Measurements from ENCODE around the gene MIER1.

Gene MIER1

DNA sequence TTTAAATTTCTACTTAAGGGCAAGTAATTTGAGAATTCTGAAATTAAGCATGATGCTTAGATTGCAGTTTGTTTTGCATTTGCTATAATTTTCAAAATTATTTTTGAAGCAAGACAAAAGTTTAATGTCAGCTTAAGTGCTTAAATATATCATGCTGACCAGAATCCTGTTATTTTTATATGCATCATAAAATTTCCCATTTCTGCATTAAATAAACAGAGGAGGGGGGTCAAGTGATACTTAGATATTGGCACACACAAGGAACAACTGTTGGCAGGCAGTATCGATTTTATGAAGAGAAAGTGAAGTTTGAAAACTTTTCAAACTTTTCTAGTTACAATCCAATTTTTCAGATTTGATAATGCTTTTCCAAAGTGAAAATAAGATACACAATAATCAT, 61.0 kb downstream of the MIER1 start:
- Histone ChIP-seq H2AFZ (ENCODE audit: low read depth) (no peak overlapping the region), H3K4me3 (IDR thresholded peaks at IDR 0.05; ENCODE audit: insufficient read depth, low read depth, low read length) (no peak overlapping the region), H3K27ac (no peak overlapping the region), H3K27me3 (ENCODE audit: insufficient read depth, low read depth) (no peaks in the 10 kb centered on the region), H4K20me1 (ENCODE audit: insufficient read depth) (peaks cover 6% of the 10 kb centered on the region; the same call in 1 of the 2 replicates), H3K9ac (no peak overlapping the region), H3K4me2 (no peak overlapping the region), H3K4me1 (ENCODE audit: low read depth, poor library complexity, severe bottlenecking) (peaks cover 60% of the 10 kb centered on the region), H3K36me3 (ENCODE audit: insufficient read depth) (peaks cover 9% of the 10 kb centered on the region; the same call in 1 of the 2 replicates), H3K79me2 (ENCODE audit: insufficient read depth, low read depth) (peaks cover 5% of the 10 kb centered on the region; the same call in 1 of the 2 replicates)
- TF ChIP-seq, protein P1, sequence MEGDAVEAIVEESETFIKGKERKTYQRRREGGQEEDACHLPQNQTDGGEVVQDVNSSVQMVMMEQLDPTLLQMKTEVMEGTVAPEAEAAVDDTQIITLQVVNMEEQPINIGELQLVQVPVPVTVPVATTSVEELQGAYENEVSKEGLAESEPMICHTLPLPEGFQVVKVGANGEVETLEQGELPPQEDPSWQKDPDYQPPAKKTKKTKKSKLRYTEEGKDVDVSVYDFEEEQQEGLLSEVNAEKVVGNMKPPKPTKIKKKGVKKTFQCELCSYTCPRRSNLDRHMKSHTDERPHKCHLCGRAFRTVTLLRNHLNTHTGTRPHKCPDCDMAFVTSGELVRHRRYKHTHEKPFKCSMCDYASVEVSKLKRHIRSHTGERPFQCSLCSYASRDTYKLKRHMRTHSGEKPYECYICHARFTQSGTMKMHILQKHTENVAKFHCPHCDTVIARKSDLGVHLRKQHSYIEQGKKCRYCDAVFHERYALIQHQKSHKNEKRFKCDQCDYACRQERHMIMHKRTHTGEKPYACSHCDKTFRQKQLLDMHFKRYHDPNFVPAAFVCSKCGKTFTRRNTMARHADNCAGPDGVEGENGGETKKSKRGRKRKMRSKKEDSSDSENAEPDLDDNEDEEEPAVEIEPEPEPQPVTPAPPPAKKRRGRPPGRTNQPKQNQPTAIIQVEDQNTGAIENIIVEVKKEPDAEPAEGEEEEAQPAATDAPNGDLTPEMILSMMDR (conservative IDR thresholded peaks at IDR 0.05; ENCODE audit: low read depth, low read length), result no peak

DNA sequence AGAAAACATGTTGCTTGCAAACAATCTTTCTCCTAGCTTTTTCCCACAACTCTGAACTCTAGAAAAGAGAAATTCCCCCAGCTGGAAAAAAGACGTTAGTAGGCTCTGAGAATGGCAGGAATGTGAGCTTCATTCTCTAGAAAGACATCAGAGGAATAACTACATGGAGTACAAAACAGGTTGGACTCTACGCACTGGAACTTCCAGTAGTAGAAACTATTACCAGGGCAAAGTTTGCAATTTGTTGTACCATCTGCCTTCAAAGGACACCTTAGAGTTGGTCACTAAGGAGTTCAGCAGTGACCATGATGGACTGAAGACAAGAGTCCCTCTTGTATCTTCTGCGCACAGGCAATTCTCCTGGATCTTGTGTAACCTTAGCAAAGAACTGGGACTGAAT, 68.3 kb downstream of the MIER1 start:
- TF ChIP-seq, protein P1 (conservative IDR thresholded peaks at IDR 0.05; ENCODE audit: low read depth, low read length), result no peak
- Histone ChIP-seq H4K20me1 (ENCODE audit: insufficient read depth) (no peaks in the 10 kb centered on the region), H3K9ac (no peak overlapping the region), H3K27ac (no peak overlapping the region), H3K4me3 (IDR thresholded peaks at IDR 0.05; ENCODE audit: insufficient read depth, low read depth, low read length) (no peak overlapping the region), H3K4me2 (no peak overlapping the region), H3K36me3 (ENCODE audit: insufficient read depth) (no peaks in the 10 kb centered on the region), H3K4me1 (ENCODE audit: low read depth, poor library complexity, severe bottlenecking) (peaks cover 4% of the 10 kb centered on the region), H2AFZ (ENCODE audit: low read depth) (no peak overlapping the region), H3K79me2 (ENCODE audit: insufficient read depth, low read depth) (no peaks in the 10 kb centered on the region), H3K27me3 (ENCODE audit: insufficient read depth, low read depth) (no peaks in the 10 kb centered on the region)

DNA sequence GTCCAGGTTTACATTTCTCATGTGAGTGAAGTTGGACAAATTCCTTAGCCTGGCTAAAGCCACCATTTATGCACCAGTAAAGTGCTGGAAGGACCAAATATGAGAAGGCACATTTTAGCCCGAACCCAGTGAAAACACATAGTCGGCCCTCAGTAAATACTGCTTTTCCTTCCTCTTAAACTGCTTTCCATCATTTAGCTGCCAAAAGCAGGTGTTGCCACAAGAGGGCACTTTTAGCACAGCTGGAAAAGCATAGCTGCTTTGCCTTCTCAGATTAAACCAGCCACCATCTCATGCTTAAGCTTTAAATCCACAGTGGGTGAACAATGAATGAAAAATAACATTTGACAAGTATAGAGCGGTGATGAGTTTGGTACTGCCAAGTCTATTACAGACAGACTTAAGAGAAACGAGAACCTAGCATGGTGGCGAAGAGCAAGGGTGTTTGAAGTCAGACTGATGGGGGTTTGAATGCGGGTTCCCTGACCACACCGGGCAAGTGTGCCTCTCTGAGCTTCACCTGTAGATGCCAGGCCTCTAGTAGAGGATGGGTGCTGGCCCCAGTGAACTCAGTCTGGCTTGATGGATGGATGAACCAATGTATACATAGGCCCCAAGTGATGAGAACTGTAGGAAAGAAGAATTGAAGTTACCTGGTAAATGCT, 71.4 kb downstream of the MIER1 start:
- no peaks in the 10 kb centered on the region for H3K79me2 ChIP-seq (ENCODE audit: insufficient read depth, low read depth)
- H3K4me1 ChIP-seq (ENCODE audit: low read depth, poor library complexity, severe bottlenecking), result peaks cover 22% of the 10 kb centered on the region
- H3K4me3 ChIP-seq (IDR thresholded peaks at IDR 0.05; ENCODE audit: insufficient read depth, low read depth, low read length), result no peak overlapping the region
- no peak overlapping the region for H3K27ac ChIP-seq
- H2AFZ ChIP-seq (ENCODE audit: low read depth), result no peak overlapping the region
- no peaks in the 10 kb centered on the region for H3K36me3 ChIP-seq (ENCODE audit: insufficient read depth)
- no peaks in the 10 kb centered on the region for H4K20me1 ChIP-seq (ENCODE audit: insufficient read depth)
- H3K9ac ChIP-seq, result no peak overlapping the region
- no peaks in the 10 kb centered on the region for H3K27me3 ChIP-seq (ENCODE audit: insufficient read depth, low read depth)
- TF ChIP-seq, protein P1 (conservative IDR thresholded peaks at IDR 0.05; ENCODE audit: low read depth, low read length), result peak; percentile 71
- H3K4me2 ChIP-seq, result no peak overlapping the region

DNA sequence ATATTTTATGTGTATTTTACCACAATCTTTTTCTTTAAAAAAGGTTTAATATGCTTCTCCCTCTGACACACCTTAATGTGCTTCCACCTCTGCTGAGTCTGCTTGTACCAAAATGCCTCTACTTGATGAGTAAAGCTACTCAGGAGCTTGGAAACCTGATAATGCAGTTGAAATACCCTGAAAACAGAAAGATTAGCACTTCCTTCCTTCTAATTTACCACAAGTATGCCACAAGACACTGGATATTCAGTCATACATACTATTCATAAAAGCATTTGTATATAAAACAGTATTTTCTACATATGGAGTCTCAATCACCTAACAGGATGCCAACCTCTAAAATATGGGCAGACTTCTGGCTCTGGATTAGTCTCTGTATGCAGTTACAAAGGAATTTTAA, 74.2 kb downstream of the MIER1 start:
- Histone ChIP-seq H2AFZ (ENCODE audit: low read depth) (no peak overlapping the region), H3K36me3 (ENCODE audit: insufficient read depth) (no peaks in the 10 kb centered on the region), H3K27ac (no peak overlapping the region), H3K4me3 (IDR thresholded peaks at IDR 0.05; ENCODE audit: insufficient read depth, low read depth, low read length) (no peak overlapping the region), H3K27me3 (ENCODE audit: insufficient read depth, low read depth) (no peaks in the 10 kb centered on the region), H3K4me1 (ENCODE audit: low read depth, poor library complexity, severe bottlenecking) (peaks cover 37% of the 10 kb centered on the region), H3K9ac (no peak overlapping the region), H3K4me2 (0 out of 2 replicates have a peak overlapping the region, but pooled peaks have one; percentile 8), H4K20me1 (ENCODE audit: insufficient read depth) (no peaks in the 10 kb centered on the region), H3K79me2 (ENCODE audit: insufficient read depth, low read depth) (no peaks in the 10 kb centered on the region)
- TF ChIP-seq, protein P1 (conservative IDR thresholded peaks at IDR 0.05; ENCODE audit: low read depth, low read length), result no peak

Data from KMS-11 (cell line).